Thyroid gland (tissue), 4 donors: ENCODE results near the gene VAV3. TPM values are rescaled to one million over a fixed set of nuclear protein-coding genes. Genes with fewer than 3 reads are reported as not detected.

Experiments used
- DNase-seq, 2 donors: peaks; one replicate each; pipeline ENCODE4 v3.0.0-alpha.2; 2019
- H3K27ac ChIP-seq, 3 donors: fragments of 200-600 bp; sonication (generic); 1 replicate in 2 of 3; 2 replicates in 1 of 3; pipeline ENCODE4 v1.5.1; 2016 to 2019; ENCODE audit warnings: mild to moderate bottlenecking in 1 of 3, moderate library complexity in 1 of 3
- H3K27me3 ChIP-seq: fragments of 200-600 bp; sonication (generic); one replicate; pipeline ENCODE4 v1.5.1; 2019
- H3K36me3 ChIP-seq, 2 donors: fragments of 200-600 bp; sonication (generic); one replicate each; pipeline ENCODE4 v1.5.1; 2016 to 2019
- H3K4me1 ChIP-seq, 2 donors: fragments of 200-600 bp; sonication (generic); one replicate each; pipeline ENCODE4 v1.5.1; 2017 to 2019
- H3K4me3 ChIP-seq, 3 donors: fragments of 200-600 bp; sonication (generic); replicated peaks in 1 of 3; 1 replicate in 2 of 3; 2 replicates in 1 of 3; pipeline ENCODE4 v1.5.1; 2016; ENCODE audit warnings: mild to moderate bottlenecking in 1 of 3
- H3K9me3 ChIP-seq: fragments of 200-600 bp; sonication (generic); one replicate; pipeline ENCODE4 v1.5.1; 2017
- CTCF ChIP-seq, 6 experiments: fragments of 200-600 bp in 3 of 6; fragments of 450-650 bp in 3 of 6; sonication (generic) in 3 of 6; IDR thresholded peaks; one replicate each; pipeline ENCODE4 v1.5.1; 2016 to 2019; ENCODE audit warnings: antibody characterized with exemption in 6 of 6, mild to moderate bottlenecking in 2 of 6, inconsistent platforms in 1 of 6, moderate library complexity in 1 of 6
- POLR2A ChIP-seq, 2 donors: fragments of 450-650 bp; IDR thresholded peaks; one replicate each; pipeline ENCODE4 v1.6.1; 2017; ENCODE audit warnings: antibody characterized with exemption in 2 of 2, mild to moderate bottlenecking in 2 of 2, moderate library complexity in 1 of 2
- WGBS, 2 donors: methylation state at CpG; one replicate each; pipeline ENCODE4 v1.1.5; 2017; 5-methylcytosine and 5-hydroxymethylcytosine counted together
- intact Hi-C: fragments of 100-400 bp; cut with DNase I; formaldehyde crosslinking; loops from one replicate; pipeline ENCODE4 v1.15.1; 2023
- total RNA-seq, 4 donors: library from RNA; depleted of rRNA; stranded (reverse); fragments of >200 nt; gene quantifications; one replicate each; pipeline ENCODE4 v1.2.3, GENCODE V29; 2016

The VAV3 gene
- total RNA-seq, 4 donors from 2014 or later = 14.8 to 22.8 (median 18.8) TPM

GRCh38 chr1:107820801-107821200, 144.2 kb downstream of the VAV3 start:
- Histone ChIP-seq H3K36me3 (no peaks in the 10 kb centered on the region), H3K4me3 (no peak overlapping the region), H3K9me3 (no peaks in the 10 kb centered on the region), H3K27me3 (no peaks in the 10 kb centered on the region), H3K4me1 (peaks cover 0 to 4% of the 10 kb centered on the region in 2 donors), H3K27ac (no peak overlapping the region)
- intact Hi-C loops = no loop called here
- no peak for DNase-seq
- no peak for TF ChIP-seq CTCF (IDR thresholded peaks at IDR 0.05)
- no peak for TF ChIP-seq POLR2A (IDR thresholded peaks at IDR 0.05)

- intact Hi-C loops = no loop called here
- no peak overlapping the region for H3K27ac ChIP-seq
- WGBS, 2 donors = 65 to 75% methylated on average over 2 of the region's 2 CpGs
- H3K4me3 ChIP-seq = no peak overlapping the region
- TF ChIP-seq CTCF (IDR thresholded peaks at IDR 0.05) (no peak), POLR2A (IDR thresholded peaks at IDR 0.05) (no peak)
- H3K4me1 ChIP-seq = no peaks in the 10 kb centered on the region
- DNase-seq = no peak
- H3K9me3 ChIP-seq = no peaks in the 10 kb centered on the region
- no peaks in the 10 kb centered on the region for H3K36me3 ChIP-seq
- H3K27me3 ChIP-seq = no peaks in the 10 kb centered on the region
Measured at GRCh38 chr1:107817935-107818334, 147.0 kb downstream of the VAV3 start.

- Histone ChIP-seq H3K27ac (peak overlapping the region in 1 of 3 donors; percentile 1), H3K27me3 (no peaks in the 10 kb centered on the region), H3K9me3 (no peaks in the 10 kb centered on the region), H3K4me1 (no peaks in the 10 kb centered on the region), H3K36me3 (no peaks in the 10 kb centered on the region), H3K4me3 (no peak overlapping the region)
- no peak for TF ChIP-seq POLR2A (IDR thresholded peaks at IDR 0.05)
- TF ChIP-seq CTCF (IDR thresholded peaks at IDR 0.05) = no peak
- intact Hi-C loops = no loop called here
- no peak for DNase-seq
- WGBS, 2 donors = 94 to 98% methylated on average over 1 of the region's 1 CpG
Measured at GRCh38 chr1:107817206-107817605, 147.8 kb downstream of the VAV3 start.

GRCh38 chr1:107810291-107810951, 154.6 kb downstream of the VAV3 start:
- 78 to 85% methylated on average over 2 of the region's 2 CpGs for WGBS, 2 donors
- DNase-seq = no peak
- no peak for TF ChIP-seq POLR2A (IDR thresholded peaks at IDR 0.05)
- no peak for TF ChIP-seq CTCF (IDR thresholded peaks at IDR 0.05)

GRCh38 chr1:107807855-107808254, 157.1 kb downstream of the VAV3 start:
- 93 to 95% methylated on average over 3 of the region's 3 CpGs for WGBS, 2 donors
- Histone ChIP-seq H3K36me3 (no peaks in the 10 kb centered on the region), H3K9me3 (no peaks in the 10 kb centered on the region), H3K27ac (no peak overlapping the region), H3K27me3 (no peaks in the 10 kb centered on the region), H3K4me3 (no peak overlapping the region), H3K4me1 (no peaks in the 10 kb centered on the region)
- no peak for DNase-seq
- intact Hi-C loops = no loop called here
- TF ChIP-seq POLR2A (IDR thresholded peaks at IDR 0.05) = no peak
- TF ChIP-seq CTCF (IDR thresholded peaks at IDR 0.05) = no peak

More at GRCh38 chr1:107810291-107810951, 154.6 kb downstream of the VAV3 start:
- H3K27me3 ChIP-seq = no peaks in the 10 kb centered on the region
- intact Hi-C loops = no loop called here
- H3K36me3 ChIP-seq = no peaks in the 10 kb centered on the region
- H3K4me1 ChIP-seq = no peaks in the 10 kb centered on the region
- H3K27ac ChIP-seq = no peak overlapping the region
- no peak overlapping the region for H3K4me3 ChIP-seq
- H3K9me3 ChIP-seq = no peaks in the 10 kb centered on the region
